Dermis microvascular lymphatic vessel endothelial cell (primary cell): Measurements from ENCODE around the gene CNKSR3. TPM values are rescaled to one million over a fixed set of nuclear protein-coding genes. Genes with fewer than 3 reads are reported as not detected.

Source experiments
- DNase-seq, 2 donors: peaks; one replicate each; pipeline versions ENCODE4 v3.0.0 to v3.0.0-alpha.2; 2010; ENCODE audit warnings: low read depth in 2 of 2
- total RNA-seq: library from RNA; depleted of rRNA; stranded (reverse); fragments of >200 nt; gene quantifications from 2 replicates; pipeline ENCODE4 v1.2.1, GENCODE V29; 2014

Gene CNKSR3
- total RNA-seq, 1 donor from 2014 or later, result 6.8 TPM

DNA sequence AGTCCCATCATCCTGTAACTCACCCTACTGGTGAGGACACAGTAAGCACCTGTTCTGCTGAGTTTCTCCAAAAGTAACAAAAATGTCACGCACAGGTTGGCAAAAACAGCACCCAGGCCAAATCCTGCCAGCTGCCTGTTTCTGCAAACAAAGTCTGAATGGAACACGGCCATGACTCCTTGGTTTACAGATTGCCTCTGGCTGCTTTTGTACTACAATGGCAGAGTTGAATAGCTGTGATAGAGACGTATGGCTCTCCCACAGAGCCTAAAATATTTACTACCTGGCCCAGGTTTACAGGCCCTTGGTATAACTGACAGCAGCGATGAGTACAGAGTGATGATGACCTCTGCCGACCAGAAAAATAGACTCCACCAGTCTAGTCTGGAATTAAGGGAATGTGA, 52.6 kb downstream of the CNKSR3 start:
- no peak for DNase-seq

DNA sequence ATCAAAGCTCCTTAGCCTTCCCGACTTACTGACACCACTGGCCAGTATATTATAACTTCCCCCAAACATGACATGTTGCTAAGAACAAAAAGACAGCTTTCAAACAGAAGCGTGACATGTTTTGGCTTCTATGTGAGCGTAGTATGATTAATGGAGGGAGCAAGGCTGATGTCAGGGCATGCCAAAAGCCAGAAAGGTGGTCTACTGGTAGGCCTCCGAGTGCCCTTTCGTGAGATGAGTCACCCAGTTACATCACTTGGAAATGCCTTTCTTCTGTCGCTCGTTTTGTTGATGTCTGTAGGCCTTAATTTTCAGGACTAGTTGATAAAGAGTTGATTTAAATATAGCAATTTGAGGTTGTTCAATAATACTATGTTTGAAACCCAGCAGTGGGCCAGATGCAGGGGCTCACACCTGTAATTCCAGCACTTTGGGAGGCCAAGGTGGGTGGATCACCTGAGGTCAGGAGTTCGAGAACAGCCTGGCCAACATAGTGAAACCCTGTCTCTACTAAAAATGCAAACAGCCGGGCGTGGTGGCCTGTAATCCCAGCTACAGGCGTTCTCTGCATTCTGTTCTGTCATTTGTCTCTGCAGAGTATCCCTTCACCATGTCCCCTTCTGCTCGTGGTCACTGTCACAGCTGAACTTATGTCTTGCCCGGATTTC, 53.3 kb downstream of the CNKSR3 start:
- DNase-seq, result peak in 1 of 2 donors; percentile 61

DNA sequence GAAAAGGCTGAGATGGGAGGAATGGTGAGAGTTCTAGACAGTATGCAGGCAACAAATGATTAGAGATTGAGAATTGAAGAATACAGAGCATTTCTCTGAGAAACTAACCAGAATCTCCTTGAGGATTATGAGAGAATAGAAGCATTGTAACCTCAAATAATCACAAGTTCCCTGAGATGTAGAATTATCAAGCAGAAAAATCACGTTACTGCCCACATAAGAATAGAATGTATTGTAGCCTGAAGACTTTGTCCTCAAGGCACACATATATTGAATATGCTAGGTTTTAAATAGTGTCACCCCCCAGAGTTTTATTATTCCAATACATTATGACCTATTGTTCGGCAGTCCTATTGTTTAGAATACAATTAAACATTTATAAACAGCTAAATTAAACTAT, 57.2 kb downstream of the CNKSR3 start:
- no peak for DNase-seq

DNA sequence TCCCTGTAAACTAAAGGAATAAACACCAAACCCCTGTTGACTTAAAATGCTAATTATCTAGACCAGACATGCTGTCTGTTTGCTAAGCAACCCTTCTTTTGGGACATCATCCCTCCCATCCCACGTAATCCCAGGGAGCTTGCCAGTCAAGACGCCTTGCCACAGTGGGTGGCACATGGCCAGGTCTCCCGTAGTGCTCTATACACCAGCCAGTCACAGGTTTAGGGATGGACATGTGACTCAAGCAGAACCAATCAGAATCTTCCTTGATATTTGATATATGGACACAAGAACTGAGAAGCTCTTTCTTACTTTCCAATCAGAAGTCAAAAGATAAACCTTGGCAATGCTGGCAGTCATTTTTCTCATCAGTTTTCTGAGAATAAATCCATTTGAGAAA, 60.0 kb downstream of the CNKSR3 start:
- no peak for DNase-seq

DNA sequence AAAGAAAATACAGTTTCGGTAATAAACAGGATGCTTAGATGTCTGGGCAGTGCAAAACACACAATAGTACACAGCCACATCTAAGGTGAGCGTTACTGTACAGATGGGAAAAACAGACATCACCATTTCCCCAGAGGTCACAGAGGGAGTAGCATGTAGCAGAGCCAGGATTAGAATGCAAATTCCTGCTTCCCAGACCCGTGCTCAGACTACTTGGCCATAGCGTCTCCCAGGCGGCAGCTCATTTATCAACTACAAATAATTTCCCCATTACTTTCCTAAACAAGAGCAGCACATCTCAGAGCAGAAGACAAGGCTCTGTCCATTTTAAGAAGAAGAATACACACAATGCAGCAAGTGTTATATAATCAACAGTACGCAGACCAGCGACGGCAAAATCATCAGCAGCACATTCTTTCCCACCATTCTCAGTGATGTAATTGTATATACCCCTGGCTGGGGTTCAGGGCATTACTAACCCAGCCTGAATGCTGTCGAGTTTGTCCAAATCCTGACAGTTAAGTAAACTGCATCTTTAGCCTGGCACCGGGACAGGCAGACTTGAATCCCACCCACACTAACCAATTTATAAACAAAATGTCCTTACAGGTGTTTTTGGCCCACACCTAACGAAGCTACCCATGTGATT, 61.9 kb downstream of the CNKSR3 start:
- DNase-seq, result peak; percentile 84 to 86

DNA sequence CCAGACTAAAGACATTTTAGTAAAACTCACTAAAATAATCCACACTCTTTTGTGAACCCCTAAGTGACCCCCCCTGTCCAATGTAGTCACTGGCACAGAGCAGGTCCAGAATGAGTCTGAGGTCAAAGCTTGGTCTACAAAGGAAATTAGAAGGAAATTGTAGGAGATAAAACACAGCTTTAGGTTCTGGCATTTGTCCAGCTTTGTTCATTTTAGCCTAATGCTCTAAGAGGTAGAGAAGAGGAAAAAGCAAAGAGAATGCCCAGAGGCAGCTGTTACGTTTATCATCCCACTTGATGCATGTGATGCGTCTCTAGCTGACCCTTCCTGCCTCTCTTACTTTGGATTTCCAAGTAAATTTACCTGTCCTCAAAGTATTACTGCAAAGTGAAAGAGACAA, 62.5 kb downstream of the CNKSR3 start:
- DNase-seq, result peak; percentile 67 to 91

DNA sequence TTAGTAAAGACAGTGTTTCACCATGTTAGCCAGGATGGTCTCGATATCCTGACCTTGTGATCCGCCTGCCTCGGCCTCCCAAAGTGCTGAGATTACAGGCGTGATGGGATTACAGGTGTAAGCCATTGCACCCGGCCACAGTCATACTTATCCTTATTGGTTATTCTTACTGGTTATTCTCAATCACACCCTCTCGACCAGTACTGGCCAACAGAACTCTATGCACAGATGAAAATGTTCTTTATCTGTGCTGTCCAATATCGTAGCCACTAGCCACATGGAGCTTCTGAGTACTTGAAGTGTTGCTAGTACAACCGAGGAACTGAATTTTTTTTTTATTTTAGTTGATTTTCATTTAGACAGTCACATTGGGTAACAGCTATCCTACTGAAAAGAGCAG, 63.5 kb downstream of the CNKSR3 start:
- no peak for DNase-seq

DNA sequence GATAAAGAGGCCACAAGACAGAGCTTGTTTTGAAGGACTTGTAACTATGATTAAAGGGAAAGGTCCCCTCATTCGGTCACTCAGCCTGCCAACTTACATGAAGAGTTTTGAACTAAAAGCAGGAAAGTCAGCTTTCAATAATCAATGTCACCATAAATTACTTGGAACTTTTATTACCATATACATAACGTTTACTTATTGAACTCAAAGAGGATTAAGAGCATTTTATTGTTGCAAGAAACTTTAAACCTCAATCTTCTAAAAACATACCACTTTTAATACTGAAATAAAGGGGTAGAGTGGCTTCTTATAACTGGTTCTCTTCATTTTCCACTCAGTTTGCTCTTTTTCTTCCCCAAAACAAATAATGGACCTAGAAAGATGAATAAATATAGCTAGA, 65.1 kb downstream of the CNKSR3 start:
- DNase-seq, result no peak

DNA sequence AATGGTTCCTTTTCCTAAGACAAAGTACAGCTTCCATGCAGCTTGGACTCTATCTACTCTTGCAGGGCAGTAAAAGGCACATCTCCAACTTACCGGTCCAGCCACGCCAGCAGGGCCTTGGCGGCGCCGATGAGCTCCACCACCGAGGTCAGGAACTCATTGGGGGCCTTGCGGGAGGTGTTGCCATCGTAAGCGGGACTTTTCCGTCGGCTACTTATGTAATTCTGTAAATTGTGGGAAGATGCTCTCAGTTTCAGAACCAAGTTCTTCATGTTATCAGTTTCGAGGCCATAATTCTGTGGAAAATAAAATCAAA, 68.5 kb downstream of the CNKSR3 start:
- no peak for DNase-seq

DNA sequence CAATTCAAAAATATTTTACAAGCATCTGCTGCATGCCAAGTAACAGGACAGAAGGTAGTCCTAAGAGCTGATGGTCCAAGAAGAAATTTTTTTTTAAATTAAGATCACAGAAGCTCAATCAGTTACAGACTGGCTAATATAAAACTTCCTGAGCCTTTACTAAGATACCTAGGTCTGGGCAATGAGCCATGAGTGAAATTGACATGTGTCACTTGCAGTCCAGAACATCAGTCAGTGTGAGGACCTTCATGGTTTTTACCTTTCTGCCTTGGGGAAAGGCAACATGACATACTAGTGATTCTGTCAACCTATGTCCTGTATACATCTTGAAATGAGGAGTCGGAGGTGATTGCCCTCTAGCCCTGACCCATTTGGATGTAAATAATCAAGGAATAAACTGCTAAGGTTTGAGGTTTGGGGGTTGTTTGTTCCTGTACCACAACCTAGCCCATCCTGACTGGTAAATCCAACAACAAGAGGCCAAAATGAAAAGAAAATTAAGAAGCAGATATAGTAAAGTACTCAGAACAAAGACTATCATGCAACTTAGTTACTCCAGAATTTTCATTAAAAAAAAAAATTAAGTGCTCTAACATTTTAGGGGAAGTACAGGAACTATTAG, 70.0 kb downstream of the CNKSR3 start:
- DNase-seq, result peak in 1 of 2 donors; percentile 41

DNA sequence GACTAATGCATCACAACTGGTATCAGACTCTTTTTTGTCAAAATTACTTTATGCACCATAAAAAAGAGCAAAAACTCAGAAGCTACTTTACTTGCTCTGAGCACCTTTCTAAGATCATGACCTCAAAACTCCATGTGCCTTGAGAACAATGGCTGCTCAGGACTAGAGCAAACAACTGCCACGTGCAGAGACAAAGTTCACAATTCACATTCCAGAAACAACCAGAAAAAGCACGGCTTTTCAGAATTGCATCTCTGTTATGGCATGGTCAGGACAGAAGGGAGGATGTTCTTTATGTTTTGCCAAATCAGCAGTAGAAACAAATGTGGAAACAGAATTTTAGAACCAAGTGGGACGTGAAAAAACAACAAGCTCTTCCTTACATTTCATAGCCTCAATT, 70.5 kb downstream of the CNKSR3 start:
- peak; percentile 27 to 54 for DNase-seq

DNA sequence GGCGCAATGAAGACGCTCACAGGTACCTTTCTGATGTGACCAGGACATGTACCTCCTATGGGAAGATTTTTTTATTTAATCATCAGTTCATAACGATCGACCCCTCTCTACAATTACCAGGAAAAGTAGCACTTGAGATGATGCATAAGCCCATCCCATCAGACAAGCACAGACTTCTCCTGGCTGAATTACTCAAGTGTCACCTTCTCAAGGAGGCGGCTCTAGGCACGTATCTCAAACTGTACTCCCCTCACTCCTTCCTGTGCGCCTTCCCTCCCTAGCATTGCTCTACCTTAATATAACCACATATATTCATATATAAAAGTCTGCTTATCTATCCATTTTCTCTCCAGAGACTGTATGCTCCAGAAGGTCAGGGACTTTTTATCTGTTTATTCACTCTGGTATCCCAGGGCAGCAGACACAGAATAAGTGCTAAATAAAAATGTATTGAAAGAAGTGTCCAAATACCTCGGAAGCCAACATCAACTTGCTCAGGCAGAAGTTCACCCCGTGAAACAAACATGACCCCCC, 71.5 kb downstream of the CNKSR3 start:
- DNase-seq, result peak in 1 of 2 donors; percentile 16

DNA sequence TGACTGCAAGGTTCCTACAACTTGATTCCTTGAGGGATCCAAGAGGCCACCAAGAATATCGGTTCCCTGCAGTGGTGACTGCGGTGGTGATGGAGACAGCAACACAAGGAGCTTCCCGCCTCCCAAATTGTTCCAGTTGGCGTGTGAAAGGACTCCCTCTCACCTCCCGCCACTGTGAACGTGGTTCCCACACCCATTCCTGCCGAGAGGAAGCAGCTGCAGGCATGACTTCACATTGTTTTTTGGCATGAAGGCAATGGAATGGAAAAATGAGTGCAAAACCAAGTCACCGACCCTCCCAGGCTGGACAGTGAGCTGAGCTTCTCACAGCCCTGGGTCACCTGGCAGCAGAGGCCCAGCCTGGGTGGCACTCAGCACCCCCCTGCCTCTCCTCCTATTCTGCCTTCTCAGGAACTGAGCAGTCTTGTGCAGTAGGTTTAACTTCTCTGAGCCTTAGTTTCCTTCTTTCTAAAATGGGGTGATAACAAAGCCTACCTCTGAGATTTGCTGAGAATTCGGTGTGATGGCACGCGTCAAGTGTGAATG, 75.0 kb downstream of the CNKSR3 start:
- peak; percentile 92 to 95 for DNase-seq

DNA sequence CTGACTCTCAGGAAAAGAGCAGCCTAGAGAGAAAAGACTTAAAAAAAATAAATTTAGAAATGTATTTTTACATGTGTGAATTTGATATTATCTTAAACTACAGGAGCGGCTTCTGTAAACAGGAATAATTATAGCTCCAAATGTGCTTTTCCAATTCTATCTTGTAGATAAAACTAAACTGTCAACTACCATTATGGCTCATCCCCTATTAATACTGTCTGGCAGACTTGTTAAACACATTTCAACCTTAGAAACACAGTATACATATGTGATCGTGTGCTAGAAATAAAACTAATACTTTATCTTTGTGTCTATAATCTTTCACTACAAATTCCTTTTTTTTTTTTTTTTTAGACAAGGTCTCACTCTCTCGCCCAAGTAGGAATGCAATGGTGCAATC, 75.8 kb downstream of the CNKSR3 start:
- DNase-seq, result no peak

DNA sequence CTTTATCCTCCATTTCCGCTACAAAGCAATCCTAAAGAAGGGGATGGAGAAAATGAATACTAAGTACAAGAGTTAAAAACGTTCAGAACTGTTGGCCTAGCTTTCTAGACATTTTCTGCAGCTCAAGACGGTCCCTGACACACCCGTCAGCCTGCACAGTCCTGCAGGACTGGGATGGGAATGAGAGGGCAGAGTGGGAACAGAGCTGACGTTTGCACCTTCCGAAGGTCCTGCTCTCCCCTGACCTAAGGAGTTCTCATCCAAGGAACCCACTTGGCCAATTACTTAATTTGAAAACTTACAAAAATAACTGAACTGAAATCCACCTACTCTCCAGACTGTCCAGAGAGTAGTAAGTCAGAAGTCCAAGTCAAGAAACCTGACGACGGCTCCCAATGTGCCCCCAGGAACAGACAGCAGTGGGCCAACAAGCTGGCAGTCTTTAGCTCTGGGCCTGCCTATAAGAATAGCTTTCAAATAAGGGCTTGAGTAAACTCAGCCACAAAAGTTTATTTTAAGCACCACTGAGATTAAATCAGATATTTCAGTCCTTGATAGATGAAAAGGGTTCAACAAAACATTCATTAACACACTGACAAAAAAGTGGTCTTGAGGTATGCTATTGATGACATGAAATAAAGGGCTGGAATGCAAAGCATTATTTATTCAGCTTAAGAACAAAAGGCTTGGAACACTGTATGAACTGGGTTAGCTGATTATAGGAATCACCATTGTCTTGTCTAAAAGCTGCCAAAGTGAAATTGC, 76.8 kb downstream of the CNKSR3 start:
- peak; percentile 37 to 58 for DNase-seq

DNA sequence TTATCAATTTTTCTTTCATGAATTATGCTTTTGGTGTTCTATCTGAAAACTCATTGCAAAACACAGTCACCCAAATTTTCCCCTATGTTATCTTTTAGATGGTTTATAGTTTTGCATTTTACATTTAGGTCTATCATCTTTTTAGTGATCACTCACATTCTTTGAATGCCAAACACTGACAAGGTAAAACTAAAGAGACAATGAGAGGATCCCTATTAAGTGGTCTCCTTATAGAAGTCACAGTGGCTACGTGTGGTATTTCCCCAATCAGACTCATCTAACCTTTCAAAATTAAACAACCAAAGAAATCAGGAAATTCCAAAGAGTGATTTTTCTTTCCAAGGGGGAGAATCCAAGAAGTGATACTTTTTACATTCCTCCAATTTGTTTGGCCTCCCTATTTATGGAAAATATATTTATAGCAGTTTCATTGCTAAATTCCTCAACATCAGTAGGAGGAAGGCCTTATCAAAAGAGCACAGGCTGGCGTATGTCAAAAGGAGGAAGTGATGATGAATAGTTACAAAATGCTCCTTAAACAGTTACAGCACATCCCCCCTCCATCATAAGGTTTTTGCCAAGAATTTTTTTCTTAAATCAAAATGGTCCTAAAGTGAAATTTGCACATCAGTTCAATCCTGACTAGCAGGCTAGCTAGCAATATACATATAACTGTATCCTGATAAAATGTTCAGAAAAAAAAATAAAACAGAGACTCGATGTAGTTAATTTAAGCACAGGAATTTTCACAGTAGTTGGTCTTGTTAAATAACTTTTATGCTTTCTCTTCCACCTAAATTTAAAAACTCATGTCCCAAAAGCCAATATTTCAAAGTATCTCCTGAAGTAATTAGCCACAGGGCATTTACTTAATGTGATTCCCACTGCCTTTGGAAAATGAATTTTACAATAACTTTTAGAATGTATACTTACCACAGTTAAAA, 77.7 kb downstream of the CNKSR3 start:
- DNase-seq, result peak; percentile 72 to 95

DNA sequence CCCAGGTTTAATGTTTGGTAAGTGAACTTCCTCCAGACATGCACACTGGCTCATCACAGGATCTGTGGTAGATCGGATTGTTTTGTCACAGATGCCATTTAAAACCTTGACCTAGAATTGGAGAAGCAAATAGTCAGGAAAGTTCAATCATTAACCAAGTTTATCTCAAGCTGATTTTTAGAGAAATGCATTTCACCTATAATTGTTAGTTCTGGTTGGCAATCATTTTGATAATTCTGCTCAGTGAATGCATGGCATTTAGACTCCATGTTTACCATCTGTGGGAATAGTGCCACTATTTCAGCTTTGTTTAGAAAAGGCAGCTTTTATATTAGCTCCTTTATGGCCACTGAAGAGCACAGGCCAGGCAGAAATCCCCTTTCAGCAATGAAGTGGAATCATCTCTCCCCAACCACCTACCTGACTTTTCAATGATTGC, 80.0 kb downstream of the CNKSR3 start:
- DNase-seq, result no peak

DNA sequence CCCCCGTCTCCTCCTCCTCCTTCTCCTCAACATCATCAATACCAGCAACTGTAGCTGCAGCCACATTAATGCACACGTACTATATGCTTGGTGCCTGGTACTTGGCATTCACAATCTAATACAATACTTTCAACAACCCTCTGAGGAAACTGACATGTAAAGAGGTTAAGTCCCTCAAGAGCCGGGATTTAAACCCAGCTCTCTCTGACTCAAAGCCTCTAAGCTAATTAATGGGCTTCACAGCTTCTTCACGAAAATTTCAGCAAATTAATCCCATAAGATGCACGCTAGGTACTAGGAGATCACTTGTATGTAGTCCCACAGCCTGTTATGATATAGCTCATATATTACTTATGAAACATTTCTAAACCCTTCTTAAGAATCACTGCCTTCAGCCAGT, 80.8 kb downstream of the CNKSR3 start:
- no peak for DNase-seq

DNA sequence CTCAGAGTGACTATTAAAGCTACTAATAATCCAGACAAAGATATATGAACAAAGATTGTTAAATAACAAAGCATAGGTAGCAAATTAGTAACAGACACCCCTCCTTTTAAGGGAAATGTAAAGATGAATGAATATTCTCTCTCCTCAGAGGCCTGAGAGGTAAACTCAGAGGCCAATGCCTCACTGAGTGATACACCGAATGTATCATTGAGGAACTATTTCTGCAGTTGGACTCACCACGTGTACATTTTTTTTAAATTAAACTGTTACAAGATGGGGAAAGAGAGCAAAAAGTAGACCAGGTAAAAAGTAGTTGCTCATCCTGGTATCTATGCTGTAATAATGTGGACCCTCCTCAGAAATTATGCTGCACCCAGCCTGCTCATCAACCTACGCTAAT, 81.6 kb downstream of the CNKSR3 start:
- DNase-seq, result no peak

DNA sequence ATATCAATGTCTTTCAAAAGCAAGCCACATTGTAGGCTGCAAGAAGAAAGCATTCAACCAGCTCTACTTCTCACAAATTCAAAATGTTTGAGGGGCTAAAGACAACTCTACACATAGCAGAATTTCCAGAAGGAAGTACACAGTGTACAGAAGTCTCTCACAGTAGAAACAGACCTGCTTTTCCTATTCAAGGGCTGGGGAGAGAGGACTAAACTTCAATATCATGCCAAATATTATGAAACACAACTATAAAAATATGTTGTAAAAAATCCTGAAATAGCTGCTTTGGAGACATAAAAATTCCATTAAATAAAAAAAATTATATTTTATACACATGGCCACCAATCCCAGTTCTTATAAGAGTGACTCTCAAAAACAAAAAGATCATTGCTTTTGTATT, 83.0 kb downstream of the CNKSR3 start:
- no peak for DNase-seq

DNA sequence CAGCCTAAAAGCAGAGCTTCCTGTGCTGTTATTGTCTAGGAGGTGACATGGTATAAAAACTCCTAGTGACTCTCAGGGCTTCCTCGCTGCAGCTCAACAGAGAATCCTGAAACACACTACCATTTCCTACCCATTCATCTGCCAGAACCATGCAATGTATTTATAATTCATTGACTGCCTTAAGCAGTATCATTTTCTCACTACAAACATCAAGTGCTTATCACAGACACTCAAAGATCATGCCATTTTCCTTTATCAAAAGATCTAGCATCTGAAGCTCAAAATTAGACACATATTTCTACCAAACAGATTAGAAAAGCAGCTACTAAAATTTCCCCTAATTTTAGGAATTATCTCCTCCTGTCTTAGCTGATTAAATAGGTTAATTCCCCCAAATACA, 83.5 kb downstream of the CNKSR3 start:
- no peak for DNase-seq
